Measurements from ENCODE around the gene SYNJ1. TPM values are rescaled to one million over a fixed set of nuclear protein-coding genes. Genes with fewer than 3 reads are reported as not detected.
A peak's percentile ranks its signal among the peaks of the same experiment; 100 is the strongest.
"Not testable (repeated sequence)": the region's sequence is repeated elsewhere in the genome, so short reads cannot be mapped to it uniquely, and the experiment has no call there.

The SYNJ1 gene
- 10 to 100 TPM; 12.4 to 29.3 TPM for total RNA-seq

- peak; percentile 94 to 97 for DNase-seq (ENCODE audit: low spot score in 2 of 2)
- Mint-ChIP-seq H3K27ac (peak within 1 kb of the TSS; percentile 95 to 97), H3K9me3 (peaks cover 4 to 5% of the 10 kb centered on the region in 2 donors), H3K36me3 (peaks cover 16 to 41% of the 10 kb centered on the region in 2 donors)
- peak; percentile 94 for ATAC-seq
Measured at GRCh38 chr21:32727687-32728455, at the start of gene SYNJ1. Gene SYNJ1, minus strand, starts transcription at chr21:32728013. Its CDS starts 1,118 bp downstream, at chr21:32726895.

- Mint-ChIP-seq H3K36me3 (no peaks in the 10 kb centered on the region), H3K9me3 (no peaks in the 10 kb centered on the region), H3K27ac (no peak overlapping the region)
- no peak for DNase-seq (ENCODE audit: low spot score in 2 of 2)
- peak; percentile 48 to 50 for ATAC-seq
Measured at GRCh38 chr21:32777269-32777668, 49.5 kb upstream of the SYNJ1 start.

GRCh38 chr21:32776743-32777142 lies 48.9 kb upstream of the SYNJ1 start:
- DNase-seq (ENCODE audit: low spot score in 2 of 2) = no peak
- ATAC-seq = no peak
- Mint-ChIP-seq H3K27ac (no peak overlapping the region), H3K9me3 (no peaks in the 10 kb centered on the region), H3K36me3 (peaks cover 0 to 4% of the 10 kb centered on the region in 2 donors)

GRCh38 chr21:32773048-32773344 lies 45.2 kb upstream of the SYNJ1 start:
- Mint-ChIP-seq H3K36me3 (peaks cover 17 to 25% of the 10 kb centered on the region in 2 donors), H3K27ac (peak overlapping the region; percentile 99 to 100)
- not testable (repeated sequence) for H3K9me3 Mint-ChIP-seq; ATAC-seq; DNase-seq (ENCODE audit: low spot score in 2 of 2)

GRCh38 chr21:32772281-32773047 lies 44.7 kb upstream of the SYNJ1 start:
- ATAC-seq = peak; percentile 56 to 71
- peak; percentile 64 to 70 for DNase-seq (ENCODE audit: low spot score in 2 of 2)

GRCh38 chr21:32770871-32771523 lies 43.2 kb upstream of the SYNJ1 start:
- peak; percentile 57 for DNase-seq (ENCODE audit: low spot score in 2 of 2)
- Mint-ChIP-seq H3K9me3 (peaks cover 6 to 18% of the 10 kb centered on the region in 2 donors), H3K27ac (peak overlapping the region; percentile 99), H3K36me3 (peaks cover 36 to 43% of the 10 kb centered on the region in 2 donors)
- ATAC-seq = peak; percentile 43 to 58

More at GRCh38 chr21:32772281-32773047, 44.7 kb upstream of the SYNJ1 start:
- Mint-ChIP-seq H3K36me3 (peaks cover 23 to 31% of the 10 kb centered on the region in 2 donors), H3K9me3 (peaks cover 6 to 11% of the 10 kb centered on the region in 2 donors), H3K27ac (peak overlapping the region; percentile 99 to 100)

GRCh38 chr21:32768530-32768929 lies 40.7 kb upstream of the SYNJ1 start:
- H3K27ac Mint-ChIP-seq = no peak overlapping the region
- peaks cover 6 to 18% of the 10 kb centered on the region in 2 donors for H3K9me3 Mint-ChIP-seq
- peaks cover 45 to 48% of the 10 kb centered on the region in 2 donors for H3K36me3 Mint-ChIP-seq
- ATAC-seq (no peak), DNase-seq (ENCODE audit: low spot score in 2 of 2) (no peak)

GRCh38 chr21:32765058-32765457 lies 37.2 kb upstream of the SYNJ1 start:
- Mint-ChIP-seq H3K9me3 (peaks cover 6 to 18% of the 10 kb centered on the region in 2 donors), H3K36me3 (peaks cover 43 to 57% of the 10 kb centered on the region in 2 donors), H3K27ac (peak overlapping the region in 1 of 2 donors; percentile 22)
- DNase-seq (ENCODE audit: low spot score in 2 of 2) (no peak), ATAC-seq (peak in 1 of 2 donors; percentile 11)

- Mint-ChIP-seq H3K9me3 (peaks cover 6 to 18% of the 10 kb centered on the region in 2 donors), H3K36me3 (peaks cover 43 to 66% of the 10 kb centered on the region in 2 donors), H3K27ac (no peak overlapping the region)
- DNase-seq (ENCODE audit: low spot score in 2 of 2) (no peak), ATAC-seq (no peak)
Measured at GRCh38 chr21:32764186-32764585, 36.4 kb upstream of the SYNJ1 start.

- no peak for DNase-seq (ENCODE audit: low spot score in 2 of 2)
- Mint-ChIP-seq H3K27ac (no peak overlapping the region), H3K36me3 (peaks cover 10 to 52% of the 10 kb centered on the region in 2 donors), H3K9me3 (no peaks in the 10 kb centered on the region)
- ATAC-seq = no peak
Measured at GRCh38 chr21:32757804-32758203, 30.0 kb upstream of the SYNJ1 start.

GRCh38 chr21:32756096-32756495 lies 28.3 kb upstream of the SYNJ1 start:
- Mint-ChIP-seq H3K9me3 (no peaks in the 10 kb centered on the region), H3K36me3 (peaks cover 10 to 63% of the 10 kb centered on the region in 2 donors), H3K27ac (no peak overlapping the region)
- ATAC-seq (no peak), DNase-seq (ENCODE audit: low spot score in 2 of 2) (no peak)

- DNase-seq (ENCODE audit: low spot score in 2 of 2) (no peak), ATAC-seq (peak in 1 of 2 donors; percentile 37)
- Mint-ChIP-seq H3K36me3 (peaks cover 24 to 60% of the 10 kb centered on the region in 2 donors), H3K27ac (no peak overlapping the region), H3K9me3 (no peaks in the 10 kb centered on the region)
Measured at GRCh38 chr21:32753818-32754585, 26.2 kb upstream of the SYNJ1 start.

- no peaks in the 10 kb centered on the region for H3K9me3 Mint-ChIP-seq
- ATAC-seq = peak; percentile 38 to 39
- no peak for DNase-seq (ENCODE audit: low spot score in 2 of 2)
- peak overlapping the region in 1 of 2 donors; percentile 80 for H3K27ac Mint-ChIP-seq
- H3K36me3 Mint-ChIP-seq = peaks cover 48 to 82% of the 10 kb centered on the region in 2 donors
Measured at GRCh38 chr21:32750405-32750804, 22.6 kb upstream of the SYNJ1 start.

GRCh38 chr21:32749662-32750061 lies 21.8 kb upstream of the SYNJ1 start:
- Mint-ChIP-seq H3K36me3 (peaks cover 52 to 80% of the 10 kb centered on the region in 2 donors), H3K9me3 (no peaks in the 10 kb centered on the region), H3K27ac (peak overlapping the region; percentile 31 to 80)
- DNase-seq (ENCODE audit: low spot score in 2 of 2) = no peak
- ATAC-seq = peak in 1 of 2 donors; percentile 62

- ATAC-seq (no peak), DNase-seq (ENCODE audit: low spot score in 2 of 2) (no peak)
- Mint-ChIP-seq H3K36me3 (peaks cover 52 to 80% of the 10 kb centered on the region in 2 donors), H3K9me3 (no peaks in the 10 kb centered on the region), H3K27ac (peak overlapping the region in 1 of 2 donors; percentile 54)
Measured at GRCh38 chr21:32748529-32748928, 20.7 kb upstream of the SYNJ1 start.

- Mint-ChIP-seq H3K36me3 (peaks cover 52 to 82% of the 10 kb centered on the region in 2 donors), H3K9me3 (no peaks in the 10 kb centered on the region), H3K27ac (peak overlapping the region; percentile 9 to 54)
- ATAC-seq (peak; percentile 47 to 49), DNase-seq (ENCODE audit: low spot score in 2 of 2) (no peak)
Measured at GRCh38 chr21:32747396-32747795, 19.6 kb upstream of the SYNJ1 start.

Measured in activated naive CD4-positive, alpha-beta T cell treated with anti-CD3 and anti-CD28 coated beads, Interleukin-2, amount 50 U/mL, for 72 hours (primary cell).